PC-9 (cell line): ENCODE data around the gene IQSEC1.

ENCODE experiments used
- CTCF ChIP-seq: fragments of 200-600 bp; sonication (generic); conservative IDR thresholded peaks from 2 replicates; pipeline ENCODE4 v1.6.1; 2017; ENCODE audit warnings: mixed run types, antibody characterized with exemption, mild to moderate bottlenecking, moderate library complexity
- EZH2 ChIP-seq: fragments of 200-600 bp; sonication (generic); IDR thresholded peaks from 2 replicates; pipeline ENCODE4 v1.8.0; 2017; ENCODE audit warnings: antibody characterized with exemption, low read depth

DNA sequence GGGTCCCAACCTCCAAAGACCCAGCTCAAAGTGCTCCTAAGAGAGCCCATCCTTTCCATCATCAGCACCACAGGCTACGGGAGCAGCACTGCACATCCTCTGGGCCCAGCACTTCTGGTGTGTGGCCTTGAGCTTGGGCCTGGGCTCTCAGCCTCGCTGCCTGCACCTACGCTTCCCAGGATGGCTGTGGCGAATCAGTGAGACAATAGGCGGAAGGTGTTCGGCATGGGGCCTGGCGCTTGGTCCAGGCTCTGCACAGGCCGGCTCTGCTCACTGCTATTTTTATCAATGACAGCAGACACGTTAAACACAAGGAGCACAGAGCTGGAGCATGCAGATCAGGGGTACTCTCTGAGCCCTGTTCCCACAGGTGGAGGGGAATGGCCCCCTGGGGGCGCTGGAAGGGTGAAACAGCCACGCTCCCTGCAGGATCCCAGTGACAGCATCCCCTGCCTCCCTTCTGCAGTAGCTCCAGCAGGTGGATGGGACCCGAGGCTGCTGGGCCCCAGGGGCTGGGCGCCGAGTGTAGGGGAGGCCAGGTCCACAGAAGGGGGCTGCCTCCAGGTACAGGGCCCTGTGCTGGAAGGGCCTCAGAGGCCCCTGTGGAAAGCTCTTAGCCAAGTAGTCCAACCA lies 141.8 kb downstream of the IQSEC1 start:
- TF ChIP-seq CTCF (no peak), EZH2 (no peak)
